Right lobe of liver (tissue), 6 donors: ENCODE data around the gene ABHD11. TPM values are rescaled to one million over a fixed set of nuclear protein-coding genes. Genes with fewer than 3 reads are reported as not detected.

Source experiments
- ATAC-seq, 4 donors: fragments of 200-7000 bp; cut with Tn5 transposase; one replicate each; pipeline ENCODE4 v1.9.1; 2020; ENCODE audit warnings: mild to moderate bottlenecking in 4 of 4, moderate library complexity in 4 of 4
- DNase-seq, 3 donors: peaks; one replicate each; pipeline ENCODE4 v3.0.0-alpha.2; 2020
- H3K27ac ChIP-seq, 3 donors: fragments of 200-600 bp; one replicate each; pipeline ENCODE4 v1.8.0; 2022
- H3K27me3 ChIP-seq, 2 donors: fragments of 200-600 bp; one replicate each; pipeline ENCODE4 v1.8.0; 2022
- H3K36me3 ChIP-seq, 4 donors: fragments of 200-600 bp; sonication (generic) in 1 of 4; one replicate each; pipeline versions ENCODE4 v1.5.1 to v1.8.0; 2017 to 2022; ENCODE audit warnings: control low read depth in 1 of 4
- H3K4me1 ChIP-seq, 4 donors: fragments of 200-600 bp; sonication (generic) in 1 of 4; one replicate each; pipeline versions ENCODE4 v1.5.1 to v1.8.0; 2017 to 2022; ENCODE audit warnings: control low read depth in 1 of 4
- H3K4me3 ChIP-seq, 3 donors: fragments of 200-600 bp; one replicate each; pipeline ENCODE4 v1.8.0; 2022
- H3K9me3 ChIP-seq, 4 donors: fragments of 200-600 bp; sonication (generic) in 1 of 4; one replicate each; pipeline versions ENCODE4 v1.5.1 to v1.8.0; 2017 to 2022; ENCODE audit warnings: control low read depth in 1 of 4
- CTCF ChIP-seq, 4 donors: fragments of 200-600 bp in 3 of 4; fragments of 450-650 bp in 1 of 4; IDR thresholded peaks; one replicate each; pipeline versions ENCODE4 v1.5.1 to v1.8.0; 2016 to 2022; ENCODE audit warnings: antibody characterized with exemption in 4 of 4, mild to moderate bottlenecking in 2 of 4
- POLR2A ChIP-seq: fragments of 450-650 bp; IDR thresholded peaks from one replicate; pipeline ENCODE4 v1.6.1; 2017; ENCODE audit warnings: antibody characterized with exemption, mild to moderate bottlenecking
- WGBS: methylation state at CpG from one replicate; pipeline ENCODE4 v1.1.6; 2018; ENCODE audit warnings: low coverage, low lambda C conversion rate; ENCODE audit not compliant: insufficient coverage; ENCODE audit errors: missing lambda C conversion rate; 5-methylcytosine and 5-hydroxymethylcytosine counted together
- intact Hi-C, 2 donors: fragments of 100-400 bp; cut with DNase I; formaldehyde crosslinking; loops; one replicate each; pipeline versions ENCODE4 v1.11.2 to v1.14.1; 2022
- total RNA-seq, 6 experiments: library from RNA; depleted of rRNA in 2 of 6; stranded (reverse); fragments of >200 nt in 2 of 6; fragmentation: NEBNext Ultra II Directional in 3 of 6; extraction: Animal tissue kit (Norgen Biotek cat#: 25700) in 3 of 6; gene quantifications; one replicate each; pipeline versions ENCODE4 v1.1.0 to v1.2.4, GENCODE V29; 2016 to 2023
- donor health status: DM: no; HTN: yes; CAD: no.
- donor health status: DM: no; HTN: no; CAD: no.
- donor health status: DM: no; HTN: no; CAD: no.
- donor health status: DM: no; HTN: yes; CAD: no.
- donor health status: DM: no; HTN: yes; CAD: no.

Gene ABHD11
- total RNA-seq, 6 experiments from 2014 or later: 5.6 to 8.4 (median 7.0) TPM

GRCh38 chr7:73778801-73779389 lies 40.3 kb upstream of the ABHD11 start:
- Histone ChIP-seq H3K27ac (no peak overlapping the region), H3K4me3 (no peak overlapping the region), H3K4me1 (peaks cover 0 to 17% (median 7%) of the 10 kb centered on the region in 4 donors), H3K27me3 (no peaks in the 10 kb centered on the region), H3K9me3 (no peaks in the 10 kb centered on the region), H3K36me3 (no peaks in the 10 kb centered on the region)
- DNase-seq: peak in 1 of 3 donors; percentile 27
- no peak for ATAC-seq
- no peak for TF ChIP-seq POLR2A
- no peak for TF ChIP-seq CTCF (IDR thresholded peaks at IDR 0.05)
- intact Hi-C loops: no loop called here
- 86% methylated on average over 8 of the region's 11 CpGs for WGBS

- H3K27ac ChIP-seq: peak overlapping the region in 2 of 3 donors; percentile 56 to 71
Measured at GRCh38 chr7:73774923-73775322, 36.3 kb upstream of the ABHD11 start.

GRCh38 chr7:73773700-73774517 lies 35.3 kb upstream of the ABHD11 start:
- Histone ChIP-seq H3K4me1 (peaks cover 0 to 31% (median 12%) of the 10 kb centered on the region in 4 donors), H3K27me3 (no peaks in the 10 kb centered on the region), H3K36me3 (no peaks in the 10 kb centered on the region), H3K27ac (peak overlapping the region in 2 of 3 donors; percentile 56 to 71), H3K4me3 (peak overlapping the region in 1 of 3 donors; percentile 23), H3K9me3 (no peaks in the 10 kb centered on the region)
- intact Hi-C loops: no loop called here
- ATAC-seq (peak; percentile 64 to 69 (median 66)), DNase-seq (peak; percentile 70 to 86 (median 82))
- 51% methylated on average over 3 of the region's 6 CpGs for WGBS
- no peak for TF ChIP-seq CTCF (IDR thresholded peaks at IDR 0.05)
- TF ChIP-seq POLR2A: no peak

More at GRCh38 chr7:73774923-73775322, 36.3 kb upstream of the ABHD11 start:
- intact Hi-C loops: no loop called here
- no peaks in the 10 kb centered on the region for H3K27me3 ChIP-seq
- DNase-seq (no peak), ATAC-seq (no peak)
- no peak overlapping the region for H3K4me3 ChIP-seq
- 14% methylated on average over 1 of the region's 1 CpG for WGBS
- no peaks in the 10 kb centered on the region for H3K36me3 ChIP-seq
- H3K4me1 ChIP-seq: peaks cover 0 to 28% (median 14%) of the 10 kb centered on the region in 4 donors
- TF ChIP-seq CTCF (IDR thresholded peaks at IDR 0.05) (no peak), POLR2A (no peak)
- no peaks in the 10 kb centered on the region for H3K9me3 ChIP-seq

- H3K4me3 ChIP-seq: peak overlapping the region; percentile 43 to 66 (median 60)
- intact Hi-C loops: no loop called here
- DNase-seq: peak in 1 of 3 donors; percentile 19
- ATAC-seq: no peak
- WGBS: 57% methylated on average over 14 of the region's 17 CpGs
- peak overlapping the region in 2 of 3 donors; percentile 78 to 82 for H3K27ac ChIP-seq
- TF ChIP-seq CTCF (IDR thresholded peaks at IDR 0.05): no peak
- no peak for TF ChIP-seq POLR2A
- H3K36me3 ChIP-seq: no peaks in the 10 kb centered on the region
- no peaks in the 10 kb centered on the region for H3K9me3 ChIP-seq
- H3K4me1 ChIP-seq: peaks cover 0 to 35% (median 12%) of the 10 kb centered on the region in 4 donors
- H3K27me3 ChIP-seq: no peaks in the 10 kb centered on the region
Measured at GRCh38 chr7:73770860-73771670, 32.5 kb upstream of the ABHD11 start.
